ENCODE results near the gene AFF3.

DNA sequence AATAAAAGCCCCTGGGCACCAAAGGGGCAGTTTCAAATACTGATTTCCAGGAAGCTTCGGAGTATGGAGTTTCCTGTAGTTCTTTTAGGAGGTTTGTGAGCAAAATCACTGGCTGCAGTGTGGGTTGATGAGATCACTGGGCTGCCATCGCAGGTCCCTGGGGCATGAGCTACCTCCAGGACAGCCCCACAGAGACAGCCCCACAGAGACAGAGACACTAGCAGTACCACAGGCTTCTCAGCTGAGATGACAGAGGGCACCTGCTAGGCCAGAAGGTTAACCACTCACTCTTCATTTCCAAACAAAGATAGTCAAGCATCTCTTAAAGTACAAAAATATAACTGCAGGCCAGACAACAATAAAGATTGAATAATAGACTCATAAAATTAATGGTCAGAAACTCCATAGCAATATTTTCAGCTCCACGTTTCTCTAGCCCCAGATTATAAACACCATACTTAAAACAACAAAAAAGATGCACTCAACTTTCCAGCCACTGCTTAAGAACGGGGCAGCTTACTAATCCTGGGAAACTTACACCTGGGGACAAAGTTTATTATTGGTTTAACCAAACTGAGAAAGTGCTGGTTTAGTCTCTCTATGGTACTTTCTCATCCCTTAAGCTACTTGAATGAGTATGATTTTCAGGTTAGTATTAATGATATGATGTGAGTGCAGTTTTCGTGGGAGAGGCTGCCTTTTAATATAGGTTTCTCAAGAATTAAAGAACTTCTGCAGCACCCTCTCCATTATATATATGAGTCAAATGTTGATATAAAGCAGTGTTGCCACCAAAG lies 11.6 kb downstream of the AFF3 start:
- TF ChIP-seq, protein P1, sequence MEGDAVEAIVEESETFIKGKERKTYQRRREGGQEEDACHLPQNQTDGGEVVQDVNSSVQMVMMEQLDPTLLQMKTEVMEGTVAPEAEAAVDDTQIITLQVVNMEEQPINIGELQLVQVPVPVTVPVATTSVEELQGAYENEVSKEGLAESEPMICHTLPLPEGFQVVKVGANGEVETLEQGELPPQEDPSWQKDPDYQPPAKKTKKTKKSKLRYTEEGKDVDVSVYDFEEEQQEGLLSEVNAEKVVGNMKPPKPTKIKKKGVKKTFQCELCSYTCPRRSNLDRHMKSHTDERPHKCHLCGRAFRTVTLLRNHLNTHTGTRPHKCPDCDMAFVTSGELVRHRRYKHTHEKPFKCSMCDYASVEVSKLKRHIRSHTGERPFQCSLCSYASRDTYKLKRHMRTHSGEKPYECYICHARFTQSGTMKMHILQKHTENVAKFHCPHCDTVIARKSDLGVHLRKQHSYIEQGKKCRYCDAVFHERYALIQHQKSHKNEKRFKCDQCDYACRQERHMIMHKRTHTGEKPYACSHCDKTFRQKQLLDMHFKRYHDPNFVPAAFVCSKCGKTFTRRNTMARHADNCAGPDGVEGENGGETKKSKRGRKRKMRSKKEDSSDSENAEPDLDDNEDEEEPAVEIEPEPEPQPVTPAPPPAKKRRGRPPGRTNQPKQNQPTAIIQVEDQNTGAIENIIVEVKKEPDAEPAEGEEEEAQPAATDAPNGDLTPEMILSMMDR (conservative IDR thresholded peaks at IDR 0.05 in 1 of 2, IDR thresholded peaks at IDR 0.05 in 1 of 2; ENCODE audit: low read depth in 1 of 2, low read length in 2 of 2), result no peak
- no peak for TF ChIP-seq EZH2 (IDR thresholded peaks at IDR 0.05; ENCODE audit: low read length, missing control alignments)

Data from fibroblast of lung (primary cell).